OCI-LY3 (cell line): ENCODE measurements around the gene HEMK1.

Experiments
- CTCF ChIP-seq: fragments of 200-600, 300-600 bp; sonication (generic); IDR thresholded peaks from 2 replicates; pipeline ENCODE4 v1.5.1; 2014; ENCODE audit warnings: antibody characterized with exemption, low read length, low read depth
- EZH2phosphoT487 ChIP-seq: fragments of 200-600 bp; shearing (Covaris generic); IDR thresholded peaks from 2 replicates; pipeline ENCODE4 v1.6.1; 2018; ENCODE audit warnings: antibody characterized with exemption, mixed run types, low read depth

DNA sequence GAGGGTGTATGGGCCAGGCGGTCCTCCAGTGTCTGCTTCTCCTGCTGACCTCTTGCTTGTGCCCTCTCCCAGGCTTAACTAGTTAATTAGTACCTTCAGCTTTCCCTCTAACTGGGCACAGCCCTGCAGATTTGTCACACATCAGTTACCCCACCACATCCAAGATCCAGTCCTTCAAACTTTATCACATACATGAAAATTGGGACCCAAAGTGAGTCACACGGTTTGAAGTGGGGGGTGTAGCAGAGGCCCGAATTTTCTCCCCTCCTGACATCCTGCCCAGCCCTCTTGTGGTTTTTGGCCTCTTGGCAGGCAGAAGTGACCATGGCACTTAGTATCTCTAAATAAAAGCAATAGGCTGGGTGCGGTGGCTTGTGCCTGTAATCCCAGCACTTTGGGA, 51.5 kb downstream of the HEMK1 start:
- TF ChIP-seq CTCF (no peak), EZH2phosphoT487 (no peak)
